Right cardiac atrium (tissue), 5 donors: ENCODE data around the gene SH2D3C. TPM values are rescaled to one million over a fixed set of nuclear protein-coding genes. Genes with fewer than 3 reads are reported as not detected.

ENCODE experiments used
- ATAC-seq, 2 donors: fragments of 200-7000 bp; cut with Tn5 transposase; one replicate each; pipeline versions ENCODE4 v1.8.0 to v1.9.1; 2020; ENCODE audit warnings: moderate library complexity in 2 of 2, mild to moderate bottlenecking in 1 of 2
- DNase-seq, 3 donors: peaks; one replicate each; pipeline ENCODE4 v3.0.0-alpha.2; 2020
- H3K27ac ChIP-seq: one replicate; pipeline ENCODE4 v1.5.1; 2013; ENCODE audit warnings: mild to moderate bottlenecking, low read length, control low read depth, moderate library complexity
- H3K27me3 ChIP-seq: one replicate; pipeline ENCODE4 v1.6.1; 2013; ENCODE audit not compliant: control insufficient read depth, insufficient read depth
- H3K4me1 ChIP-seq: one replicate; pipeline ENCODE4 v1.6.1; 2013; ENCODE audit warnings: low read length; ENCODE audit not compliant: control insufficient read depth, insufficient read depth
- H3K4me3 ChIP-seq: one replicate; pipeline ENCODE4 v1.5.1; 2013; ENCODE audit warnings: low read length, control low read depth
- H3K9me3 ChIP-seq: one replicate; pipeline ENCODE4 v1.6.1; 2013; ENCODE audit warnings: low read length; ENCODE audit not compliant: control insufficient read depth
- WGBS: extraction: QIAGEN DNeasy Blood & Tissue Kit; methylation state at CpG from one replicate; pipeline ENCODE4 v1.1.7; 2013; 5-methylcytosine and 5-hydroxymethylcytosine counted together
- intact Hi-C, 4 donors: fragments of 100-400 bp; cut with DNase I; formaldehyde crosslinking; loops; one replicate each; pipeline versions ENCODE4 v1.11.0 to v1.14.0; 2022 to 2023
- polyA plus RNA-seq: library from polyadenylated mRNA; stranded (reverse); fragments of 200-250 nt; gene quantifications from one replicate; pipeline ENCODE4 v1.2.3, GENCODE V29; 2013
- total RNA-seq, 4 donors: library from RNA; stranded (reverse); fragmentation: NEBNext Ultra II Directional; extraction: Animal tissue kit (Norgen Biotek cat#: 25700); gene quantifications; one replicate each; pipeline ENCODE4 v1.2.1, GENCODE V29; 2021
- donor health status: healthy with polysubstance abuse.
- donor health status: DM: no; HTN: yes; CAD: no.
- donor health status: DM: no; HTN: no; CAD: no.
- donor health status: DM: no; HTN: yes; CAD: no; lungs with severe emphysema.
- donor health status: DM: yes; HTN: yes; CAD: no.

The SH2D3C gene
- total and polyA plus RNA-seq, 5 donors: 9.4 to 17.4 (median 14.3) TPM

DNA sequence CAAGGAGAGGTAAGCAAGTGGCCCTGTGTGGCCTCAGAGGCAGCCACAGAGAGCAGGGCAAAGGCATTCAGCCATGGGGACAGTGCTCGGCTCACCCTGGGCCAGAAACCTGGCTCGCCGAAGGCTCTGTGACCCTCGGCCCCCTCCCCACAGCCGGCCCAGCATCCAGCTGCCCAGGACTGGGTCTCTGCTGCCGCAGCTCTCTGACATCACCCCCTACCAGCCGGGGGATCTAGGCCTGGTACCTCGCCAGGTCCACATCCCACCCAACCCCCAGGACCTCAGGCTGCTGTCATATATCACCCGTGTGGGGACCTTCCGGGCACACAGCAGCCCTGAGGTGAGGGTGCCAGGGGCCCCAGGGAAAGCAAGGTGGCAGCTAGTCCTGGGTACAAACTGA, 65.6 kb downstream of the SH2D3C start:
- Histone ChIP-seq H3K27ac (no peak overlapping the region), H3K27me3 (no peaks in the 10 kb centered on the region), H3K4me1 (no peaks in the 10 kb centered on the region), H3K9me3 (no peaks in the 10 kb centered on the region), H3K4me3 (no peak overlapping the region)
- intact Hi-C loops: no loop called here
- DNase-seq (peak in 2 of 3 donors; percentile 44 to 49), ATAC-seq (no peak)
- WGBS: 95% methylated on average over 10 of the region's 10 CpGs

DNA sequence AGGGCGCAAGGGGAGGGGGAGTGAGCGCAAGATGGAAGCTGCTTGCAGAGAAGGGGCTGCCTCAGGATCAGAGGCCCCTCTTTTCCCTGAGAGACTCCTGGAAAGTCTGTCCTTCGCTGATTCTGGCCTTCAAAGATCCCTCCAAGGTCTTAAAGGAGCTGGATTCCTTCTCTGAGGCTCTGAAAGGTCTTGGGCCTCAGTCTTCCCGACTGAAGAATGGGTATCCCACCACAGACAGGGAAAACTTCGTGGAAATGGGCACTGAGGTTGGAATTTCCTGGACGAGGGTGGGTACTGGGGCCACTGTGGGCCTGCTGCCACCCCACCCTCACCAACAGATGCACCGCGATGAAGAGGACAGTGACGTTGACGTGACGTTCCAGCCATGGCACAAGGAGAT, 66.1 kb downstream of the SH2D3C start:
- no peaks in the 10 kb centered on the region for H3K4me1 ChIP-seq
- WGBS: 93% methylated on average over 11 of the region's 11 CpGs
- intact Hi-C loops: no loop called here
- DNase-seq: no peak
- no peaks in the 10 kb centered on the region for H3K27me3 ChIP-seq
- no peak overlapping the region for H3K4me3 ChIP-seq
- no peak overlapping the region for H3K27ac ChIP-seq
- no peak for ATAC-seq
- no peaks in the 10 kb centered on the region for H3K9me3 ChIP-seq

DNA sequence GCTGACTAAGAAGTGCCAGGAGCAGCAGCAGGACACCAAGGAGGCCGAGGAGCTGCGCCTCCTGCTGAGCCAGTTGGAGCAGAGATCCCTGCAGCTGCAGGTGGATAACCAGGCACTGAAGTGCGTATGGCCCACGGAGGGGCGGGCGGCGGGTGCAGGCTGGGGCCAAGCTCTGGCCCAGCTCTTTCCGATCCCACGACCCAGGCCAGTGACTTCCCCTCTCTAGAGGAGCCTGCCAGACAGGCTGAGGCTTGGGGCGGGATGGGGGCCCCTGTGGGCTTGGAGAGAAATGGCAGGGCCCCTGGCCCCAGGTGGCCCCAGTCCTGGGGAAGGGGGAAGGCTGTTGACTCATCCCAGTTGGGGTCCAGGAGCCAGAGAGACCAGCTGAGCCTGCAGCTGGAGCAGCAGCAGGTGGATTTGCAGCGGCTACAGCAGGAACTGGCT, 66.6 kb downstream of the SH2D3C start:
- no peak overlapping the region for H3K27ac ChIP-seq
- no peaks in the 10 kb centered on the region for H3K27me3 ChIP-seq
- H3K9me3 ChIP-seq: no peaks in the 10 kb centered on the region
- ATAC-seq (no peak), DNase-seq (peak in 2 of 3 donors; percentile 44 to 50)
- WGBS: 77% methylated on average over 11 of the region's 11 CpGs
- intact Hi-C loops: no loop called here
- H3K4me1 ChIP-seq: no peaks in the 10 kb centered on the region
- H3K4me3 ChIP-seq: no peak overlapping the region

DNA sequence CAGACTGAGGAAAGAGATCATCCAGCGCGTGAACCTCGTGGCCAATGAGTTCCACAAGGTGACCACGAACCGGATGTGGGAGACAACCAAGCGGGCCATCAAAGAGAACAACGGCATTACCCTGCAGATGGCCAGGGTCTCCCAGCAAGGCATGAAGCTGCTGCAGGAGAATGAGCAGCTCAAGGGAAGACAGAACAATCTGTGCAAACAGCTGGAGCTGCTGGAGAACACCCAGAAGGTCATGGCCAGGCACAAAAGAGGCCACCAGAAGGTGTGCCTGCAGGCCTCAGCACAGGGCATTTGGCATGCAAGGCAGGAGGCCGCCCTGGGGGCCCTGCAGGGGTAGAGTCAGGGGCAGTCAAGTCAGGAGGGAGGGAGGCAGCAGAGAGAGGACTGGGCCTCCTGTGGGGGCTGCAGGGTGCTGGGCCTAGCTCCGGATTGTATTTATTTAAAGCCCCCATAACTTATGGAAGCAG, 67.2 kb downstream of the SH2D3C start:
- intact Hi-C loops: no loop called here
- ATAC-seq: no peak
- no peaks in the 10 kb centered on the region for H3K9me3 ChIP-seq
- no peaks in the 10 kb centered on the region for H3K4me1 ChIP-seq
- H3K27ac ChIP-seq: no peak overlapping the region
- WGBS: 77% methylated on average over 9 of the region's 9 CpGs
- no peak overlapping the region for H3K4me3 ChIP-seq
- no peaks in the 10 kb centered on the region for H3K27me3 ChIP-seq
- peak in 1 of 3 donors; percentile 40 for DNase-seq

DNA sequence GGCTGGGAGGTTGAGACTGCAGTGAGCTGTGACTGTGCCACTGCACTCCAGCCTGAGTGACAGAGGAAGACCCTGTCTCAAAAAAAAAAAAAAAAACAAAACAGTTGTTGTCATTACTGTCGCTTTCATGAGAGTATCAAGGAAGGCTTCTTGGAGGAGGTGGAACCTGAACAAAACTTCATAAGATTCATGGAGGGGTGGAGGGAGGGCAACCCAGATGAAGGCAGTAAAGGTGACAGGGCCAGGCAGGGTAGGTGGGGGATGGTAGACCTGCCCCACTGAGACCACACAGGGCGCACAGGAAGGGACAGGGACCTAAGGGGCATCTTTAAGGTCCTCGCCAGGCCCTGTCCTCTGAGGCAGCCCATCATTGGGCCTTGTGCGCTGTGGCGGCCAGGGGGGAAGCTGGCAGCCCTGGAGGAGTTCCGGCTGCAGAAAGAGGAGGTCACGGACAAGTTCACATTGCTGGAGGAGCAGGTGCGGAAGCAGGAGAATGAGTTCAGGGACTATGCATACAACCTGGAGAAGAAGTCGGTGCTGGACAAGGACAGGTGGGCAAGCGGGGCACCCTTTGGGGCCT, 68.2 kb downstream of the SH2D3C start:
- no peak overlapping the region for H3K4me3 ChIP-seq

GRCh38 chr9:127708952-127709587, 69.4 kb downstream of the SH2D3C start:
- no peak for ATAC-seq

More for the DNA sequence above, 68.2 kb downstream of the SH2D3C start:
- DNase-seq: no peak
- Histone ChIP-seq H3K27me3 (no peaks in the 10 kb centered on the region), H3K27ac (no peak overlapping the region), H3K9me3 (no peaks in the 10 kb centered on the region), H3K4me1 (no peaks in the 10 kb centered on the region)
- 91% methylated on average over 10 of the region's 10 CpGs for WGBS
- no peak for ATAC-seq
- intact Hi-C loops: no loop called here

DNA sequence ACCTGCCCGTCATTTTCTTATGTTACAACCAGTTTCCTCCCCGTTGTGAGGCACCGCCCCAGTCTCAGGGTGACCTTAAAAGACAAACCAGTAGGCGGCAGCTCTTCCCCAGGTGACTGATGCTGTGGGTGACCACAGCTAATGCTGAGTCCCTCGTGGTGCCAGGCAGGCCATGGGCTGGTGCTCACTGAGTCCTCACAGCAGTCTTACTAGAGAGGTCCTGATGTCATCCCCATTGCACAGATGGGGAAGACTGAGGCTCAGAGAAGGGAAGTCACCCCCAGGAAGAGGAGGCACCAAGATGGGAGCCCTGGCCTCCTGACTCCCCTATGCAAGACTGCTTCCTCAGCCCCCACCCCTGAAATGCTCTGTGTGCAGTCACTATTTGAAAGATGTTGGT, 70.7 kb downstream of the SH2D3C start:
- no peaks in the 10 kb centered on the region for H3K9me3 ChIP-seq
- H3K4me3 ChIP-seq: no peak overlapping the region
- H3K27me3 ChIP-seq: no peaks in the 10 kb centered on the region
- H3K4me1 ChIP-seq: no peaks in the 10 kb centered on the region
- no peak for DNase-seq
- H3K27ac ChIP-seq: no peak overlapping the region
- no peak for ATAC-seq
- WGBS: 54% methylated on average over 5 of the region's 5 CpGs
- intact Hi-C loops: no loop called here

More at GRCh38 chr9:127708952-127709587, 69.4 kb downstream of the SH2D3C start:
- intact Hi-C loops: no loop called here
- H3K9me3 ChIP-seq: no peaks in the 10 kb centered on the region
- no peak overlapping the region for H3K27ac ChIP-seq
- no peak overlapping the region for H3K4me3 ChIP-seq
- no peaks in the 10 kb centered on the region for H3K4me1 ChIP-seq
- no peaks in the 10 kb centered on the region for H3K27me3 ChIP-seq
- no peak for DNase-seq
- 90% methylated on average over 8 of the region's 8 CpGs for WGBS

DNA sequence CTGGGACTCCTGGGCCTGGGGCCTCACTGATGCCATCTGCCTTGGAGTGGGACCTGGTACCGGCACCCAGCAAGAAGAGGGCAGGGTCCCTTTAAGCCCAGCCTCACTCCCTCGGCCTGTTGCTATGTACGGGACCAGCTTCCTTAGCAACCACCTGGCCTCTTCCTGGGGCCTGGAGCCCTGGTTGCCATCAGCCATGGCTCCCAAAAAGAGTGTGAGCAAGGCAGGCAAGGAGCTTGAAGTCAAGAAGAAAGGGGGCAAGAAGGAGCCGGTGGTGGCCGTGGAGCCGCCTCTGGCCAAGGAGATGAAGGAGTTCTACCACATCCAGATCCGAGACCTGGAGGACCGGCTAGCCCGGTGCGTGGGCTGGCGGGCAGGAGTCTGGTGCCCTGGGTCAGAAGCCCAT, 71.6 kb downstream of the SH2D3C start, which contains the start of gene CFAP157:
TSS of gene CFAP157 (plus strand) at position 153 of the 406 bp plus-strand sequence. CDS start at position 197, 44 bp downstream.
- H3K9me3 ChIP-seq: no peaks in the 10 kb centered on the region
- ATAC-seq (peak; percentile 22 to 34), DNase-seq (no peak)
- H3K4me3 ChIP-seq: no peak within 1 kb of the TSS
- intact Hi-C loops: no loop called here
- WGBS: 55% methylated on average over 11 of the region's 11 CpGs
- H3K27me3 ChIP-seq: no peaks in the 10 kb centered on the region
- H3K4me1 ChIP-seq: no peaks in the 10 kb centered on the region
- H3K27ac ChIP-seq: no peak within 1 kb of the TSS

DNA sequence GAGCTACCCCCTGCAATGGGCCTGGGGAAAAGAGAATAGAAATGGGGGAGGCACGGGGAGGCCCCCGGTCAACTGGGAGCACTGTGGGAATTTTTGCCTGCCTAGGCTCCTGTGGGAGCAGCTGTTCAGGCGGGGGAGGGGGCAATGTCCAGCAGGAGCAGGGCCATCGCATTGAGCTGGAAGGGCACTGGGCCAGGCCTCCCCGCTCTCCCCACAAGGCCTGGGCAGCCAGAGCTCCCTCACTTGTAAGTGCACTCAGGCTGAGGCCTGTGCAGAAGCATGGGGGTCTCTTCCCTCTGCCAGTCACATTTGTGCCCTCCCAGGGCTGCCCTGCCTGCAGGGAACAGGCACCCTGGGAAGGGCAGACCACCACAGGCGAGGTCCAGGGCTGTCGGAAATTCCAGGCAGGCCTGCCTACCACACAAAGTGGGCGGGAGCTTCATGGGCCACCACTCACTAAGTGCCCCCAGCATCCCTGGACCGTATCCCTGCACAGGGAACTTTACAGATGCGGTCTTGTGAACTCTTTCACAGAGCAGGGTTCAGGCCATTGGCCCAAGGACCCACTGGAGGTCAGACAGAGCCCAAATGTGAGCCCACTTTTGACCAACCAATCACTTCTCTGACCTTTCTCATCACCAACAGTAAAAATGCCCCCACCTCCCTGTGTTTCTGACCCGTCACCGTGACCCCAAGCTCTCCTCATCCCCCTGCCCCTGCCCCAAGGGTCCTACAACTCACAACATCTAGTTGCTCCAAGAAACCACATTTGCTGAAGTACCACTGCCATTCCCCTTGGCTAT, 72.7 kb downstream of the SH2D3C start:
- intact Hi-C loops: no loop called here
- no peak for ATAC-seq
- 80% methylated on average over 12 of the region's 12 CpGs for WGBS

DNA sequence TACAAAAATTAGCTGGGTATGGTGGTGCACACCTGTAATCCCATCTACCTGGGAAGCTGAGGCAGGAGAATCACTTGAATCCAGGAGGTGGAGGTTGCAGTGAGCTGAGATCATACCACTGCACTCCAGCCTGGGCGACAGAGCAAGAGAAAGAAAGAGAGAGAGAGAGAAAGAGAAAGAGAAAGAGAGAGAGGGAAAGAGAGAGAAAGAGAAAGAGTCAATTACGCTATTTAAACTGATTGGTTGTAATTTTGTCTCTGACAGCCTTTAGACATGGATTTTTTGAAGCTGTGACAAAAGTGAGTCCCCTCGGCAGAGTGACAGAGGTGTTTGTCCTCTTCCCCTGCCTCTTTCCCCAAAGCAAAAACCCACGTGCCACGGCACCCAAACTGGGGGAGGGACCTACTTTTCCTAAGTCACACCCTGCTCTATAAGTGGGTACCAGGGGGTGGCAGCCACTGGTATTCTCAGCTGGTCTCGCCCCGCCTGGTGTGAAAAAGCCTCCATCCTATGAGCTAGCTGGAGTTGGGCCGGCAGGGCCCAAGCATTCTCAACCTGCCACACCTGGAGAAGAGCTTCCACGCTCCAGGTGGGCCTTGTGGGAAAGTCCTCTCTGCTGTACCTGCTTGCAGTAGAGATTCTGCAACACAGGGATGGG, 75.0 kb downstream of the SH2D3C start:
- 75% methylated on average over 9 of the region's 9 CpGs for WGBS
- H3K27ac ChIP-seq: no peak overlapping the region
- no peak for ATAC-seq
- H3K9me3 ChIP-seq: no peaks in the 10 kb centered on the region
- peak in 1 of 3 donors; percentile 43 for DNase-seq
- no peaks in the 10 kb centered on the region for H3K27me3 ChIP-seq
- intact Hi-C loops: no loop called here
- no peak overlapping the region for H3K4me3 ChIP-seq
- no peaks in the 10 kb centered on the region for H3K4me1 ChIP-seq

More for the DNA sequence above, 72.7 kb downstream of the SH2D3C start:
- Histone ChIP-seq H3K27ac (no peak overlapping the region), H3K27me3 (no peaks in the 10 kb centered on the region), H3K9me3 (no peaks in the 10 kb centered on the region), H3K4me1 (no peaks in the 10 kb centered on the region), H3K4me3 (no peak overlapping the region)
- peak in 2 of 3 donors; percentile 57 to 62 for DNase-seq
